DND-41 (cell line): ENCODE results near the gene CYTIP.

Experiments used
- ATAC-seq: fragments of 200-7000 bp; cut with Tn5 transposase; 3 replicates; pipeline ENCODE4 v1.9.1; 2021; ENCODE audit warnings: low read depth; ENCODE audit not compliant: insufficient read depth
- DNase-seq: peaks from one replicate; pipeline ENCODE4 v3.0.0-alpha.2; 2020
- H2AFZ ChIP-seq: 2 replicates; pipeline ENCODE4 v1.6.0; 2012; ENCODE audit warnings: low read depth, low read length
- H3K27ac ChIP-seq: 2 replicates; pipeline ENCODE4 v1.5.1; 2012; ENCODE audit warnings: low read length, inconsistent platforms
- H3K27me3 ChIP-seq: fragments of 200-600 bp; sonication (generic); 2 replicates; pipeline ENCODE4 v1.6.0; 2012; ENCODE audit warnings: low read length, mild to moderate bottlenecking, inconsistent platforms; ENCODE audit not compliant: insufficient read depth, poor library complexity
- H3K36me3 ChIP-seq: 2 replicates; pipeline ENCODE4 v1.5.1; 2012; ENCODE audit warnings: low read length, inconsistent platforms; ENCODE audit not compliant: insufficient read depth
- H3K4me1 ChIP-seq: 2 replicates; pipeline ENCODE4 v1.5.1; 2012; ENCODE audit warnings: mild to moderate bottlenecking, low read length; ENCODE audit not compliant: insufficient read depth
- H3K4me2 ChIP-seq: 2 replicates; pipeline ENCODE4 v1.6.0; 2012; ENCODE audit warnings: mild to moderate bottlenecking, moderate library complexity, low read length, inconsistent platforms; ENCODE audit not compliant: insufficient read depth
- H3K4me3 ChIP-seq, 2 experiments: fragments of 200-600 bp in 1 of 2; shearing (Covaris generic) in 1 of 2; 2 replicates each; pipeline ENCODE4 v1.5.1; 2012 to 2016; ENCODE audit warnings: inconsistent platforms in 2 of 2, low read length in 2 of 2, mild to moderate bottlenecking in 2 of 2, low read depth in 1 of 2, moderate library complexity in 1 of 2
- H3K79me2 ChIP-seq: 2 replicates; pipeline ENCODE4 v1.6.0; 2012; ENCODE audit warnings: low read length, inconsistent platforms; ENCODE audit not compliant: insufficient read depth
- H3K9ac ChIP-seq: 2 replicates; pipeline ENCODE4 v1.6.0; 2012; ENCODE audit warnings: low read depth, mild to moderate bottlenecking, inconsistent platforms, low read length, moderate library complexity
- H3K9me3 ChIP-seq: 2 replicates; pipeline ENCODE4 v1.5.1; 2012; ENCODE audit warnings: low read length, moderate library complexity, mild to moderate bottlenecking, inconsistent platforms; ENCODE audit not compliant: insufficient read depth, severe bottlenecking
- H4K20me1 ChIP-seq: 2 replicates; pipeline ENCODE4 v1.6.0; 2012; ENCODE audit warnings: low read length; ENCODE audit not compliant: insufficient read depth
- CTCF ChIP-seq: IDR thresholded peaks from 2 replicates; pipeline ENCODE4 v1.5.1; 2012; ENCODE audit warnings: borderline replicate concordance, low read length, moderate library complexity, mild to moderate bottlenecking; ENCODE audit not compliant: poor library complexity, severe bottlenecking; ENCODE audit errors: extremely low read depth
- EZH2 ChIP-seq: IDR thresholded peaks from 3 replicates; pipeline ENCODE4 v1.6.1; 2012; ENCODE audit warnings: borderline replicate concordance, low read depth, mild to moderate bottlenecking, moderate library complexity, low read length, inconsistent platforms; ENCODE audit not compliant: severe bottlenecking

The CYTIP gene

GRCh38 chr2:157433394-157433793 lies 10.5 kb downstream of the CYTIP start:
- Histone ChIP-seq H3K4me3 (no peak overlapping the region), H3K9me3 (no peaks in the 10 kb centered on the region), H3K4me1 (no peaks in the 10 kb centered on the region), H3K36me3 (no peaks in the 10 kb centered on the region), H3K27ac (no peak overlapping the region), H3K9ac (no peak overlapping the region), H3K4me2 (no peak overlapping the region), H3K79me2 (no peaks in the 10 kb centered on the region), H4K20me1 (peaks cover 2% of the 10 kb centered on the region; the same call in 1 of the 2 replicates), H3K27me3 (no peaks in the 10 kb centered on the region), H2AFZ (no peak overlapping the region)
- no peak for DNase-seq
- no peak for ATAC-seq
- TF ChIP-seq CTCF (no peak), EZH2 (no peak)

- Histone ChIP-seq H3K79me2 (no peaks in the 10 kb centered on the region), H3K4me2 (no peak overlapping the region), H3K27me3 (no peaks in the 10 kb centered on the region), H4K20me1 (peaks cover 2% of the 10 kb centered on the region; the same call in 1 of the 2 replicates), H3K27ac (no peak overlapping the region), H3K4me1 (no peaks in the 10 kb centered on the region), H3K4me3 (no peak overlapping the region), H2AFZ (no peak overlapping the region), H3K9ac (no peak overlapping the region), H3K9me3 (no peaks in the 10 kb centered on the region), H3K36me3 (no peaks in the 10 kb centered on the region)
- no peak for ATAC-seq
- no peak for TF ChIP-seq EZH2
- TF ChIP-seq CTCF, result no peak
- no peak for DNase-seq
Observed at GRCh38 chr2:157432475-157433106, 11.3 kb downstream of the CYTIP start.

- DNase-seq, result no peak
- Histone ChIP-seq H3K9ac (no peak overlapping the region), H3K9me3 (no peaks in the 10 kb centered on the region), H3K36me3 (no peaks in the 10 kb centered on the region), H3K4me2 (no peak overlapping the region), H3K4me3 (no peak overlapping the region), H2AFZ (no peak overlapping the region), H3K27ac (no peak overlapping the region), H3K27me3 (no peaks in the 10 kb centered on the region), H4K20me1 (peaks cover 2% of the 10 kb centered on the region; the same call in 1 of the 2 replicates), H3K4me1 (no peaks in the 10 kb centered on the region), H3K79me2 (no peaks in the 10 kb centered on the region)
- ATAC-seq, result no peak
- TF ChIP-seq CTCF, result no peak
- no peak for TF ChIP-seq EZH2
Observed at GRCh38 chr2:157431176-157431575, 12.7 kb downstream of the CYTIP start.
